Heart left ventricle (tissue), 16 donors: ENCODE results near the gene ZNF354C. TPM values are rescaled to one million over a fixed set of nuclear protein-coding genes. Genes with fewer than 3 reads are reported as not detected.
A peak's percentile ranks its signal among the peaks of the same experiment; 100 is the strongest.

Experiments used
- ATAC-seq, 4 donors: fragments of 200-7000 bp; cut with Tn5 transposase; one replicate each; pipeline ENCODE4 v1.9.1; 2020 to 2022; ENCODE audit warnings: moderate library complexity in 4 of 4, mild to moderate bottlenecking in 3 of 4, moderate number of reproducible peaks in 1 of 4
- DNase-seq, 5 donors: peaks; one replicate each; pipeline ENCODE4 v3.0.0-alpha.2; 2020
- H3K27ac ChIP-seq, 12 donors: fragments of 200-600 bp; sonication (generic) in 4 of 12; one replicate each; pipeline versions ENCODE4 v1.5.0 to v1.8.0; 2016 to 2022; ENCODE audit warnings: mild to moderate bottlenecking in 2 of 12
- H3K27me3 ChIP-seq, 9 donors: fragments of 200-600 bp; sonication (generic) in 2 of 9; one replicate each; pipeline versions ENCODE4 v1.5.1 to v1.8.0; 2016 to 2022; ENCODE audit warnings: mild to moderate bottlenecking in 3 of 9
- H3K36me3 ChIP-seq, 9 donors: fragments of 200-600 bp; sonication (generic) in 2 of 9; one replicate each; pipeline versions ENCODE4 v1.5.0 to v1.8.0; 2018 to 2022; ENCODE audit warnings: mild to moderate bottlenecking in 2 of 9
- H3K4me1 ChIP-seq, 12 donors: fragments of 200-600 bp; sonication (generic) in 4 of 12; one replicate each; pipeline versions ENCODE4 v1.5.0 to v1.8.0; 2016 to 2022; ENCODE audit warnings: mild to moderate bottlenecking in 3 of 12
- H3K4me3 ChIP-seq, 12 donors: fragments of 200-600 bp; sonication (generic) in 4 of 12; one replicate each; pipeline versions ENCODE4 v1.5.0 to v1.8.0; 2017 to 2022; ENCODE audit warnings: mild to moderate bottlenecking in 9 of 12, moderate library complexity in 4 of 12
- H3K9me3 ChIP-seq, 12 donors: fragments of 200-600 bp; sonication (generic) in 4 of 12; one replicate each; pipeline versions ENCODE4 v1.5.0 to v1.8.0; 2016 to 2022; ENCODE audit warnings: mild to moderate bottlenecking in 1 of 12
- CTCF ChIP-seq, 12 donors: fragments of 200-600 bp; sonication (generic) in 4 of 12; IDR thresholded peaks; one replicate each; pipeline versions ENCODE4 v1.5.0 to v1.8.0; 2018 to 2022; ENCODE audit warnings: antibody characterized with exemption in 12 of 12, mild to moderate bottlenecking in 5 of 12
- POLR2A ChIP-seq, 2 donors: fragments of 450-650 bp; IDR thresholded peaks; one replicate each; pipeline ENCODE4 v1.6.1; 2017; ENCODE audit warnings: antibody characterized with exemption in 2 of 2, mild to moderate bottlenecking in 2 of 2, moderate library complexity in 2 of 2
- WGBS, 4 donors: extraction: QIAGEN DNeasy Blood & Tissue Kit in 2 of 4; methylation state at CpG; one replicate each; pipeline versions ENCODE4 v1.1.5 to v1.1.7; 2013 to 2018; 5-methylcytosine and 5-hydroxymethylcytosine counted together
- intact Hi-C, 10 donors: fragments of 100-400 bp; cut with DNase I; formaldehyde crosslinking; loops; one replicate each; pipeline versions ENCODE4 v1.11.1 to v1.14.2; 2022
- long read RNA-seq, 3 donors: library from polyadenylated mRNA; unstranded; transcript quantifications; one replicate each; pipeline ENCODE4 v2.0.0, GENCODE V29; 2020 to 2021
- polyA plus RNA-seq, 2 donors: library from polyadenylated mRNA; stranded (reverse); fragments of 200-250 nt; gene quantifications; one replicate each; pipeline ENCODE4 v1.2.3, GENCODE V29; 2013
- total RNA-seq, 9 donors: library from RNA; depleted of rRNA in 2 of 9; stranded (reverse); fragments of >200 nt in 2 of 9; fragmentation: NEBNext Ultra II Directional in 3 of 9; extraction: Animal tissue kit (Norgen Biotek cat#: 25700) in 3 of 9; gene quantifications; one replicate each; pipeline versions ENCODE4 v1.1.0 to v1.2.4, GENCODE V29; 2016 to 2023
- donor health status: ischemic (EF 13 %, LVEDD 7.1; RV severe dilation, severe dysfunction).
- donor health status: healthy with polysubstance abuse.
- donor health status: DM: no; HTN: yes; CAD: no.
- donor health status: DM: no; HTN: no; CAD: no.
- donor health status: ischemic (EF 25% LVEDD 6.9; RV normal size, moderate dysfunction).
- donor health status: ischemic (EF 25% LVEDD 5.7; RV mildly dilated, moderate dysfunction).
- donor health status: healthy.
- donor health status: DM: yes; HTN: yes; CAD: no.
- donor health status: ischemic (EF 35%, LVEDD 5.7; RV mildly dilated, moderate dysfunction).
- donor health status: nonischemic (EF 11% LVEDD 7.7; RV severe dilation, severe dysfunction).
- donor health status: DM: yes; HTN: yes; CAD: no.
- donor health status: PGD.
- donor health status: ischemic (EF 29% LVEDD 5.4; RV normal size, mild dysfunction).
- donor health status: nonischemic (EF 23%, LVEDD 6.1; RV moderate dilation, normal function).

ZNF354C gene
- total RNA-seq (1 to 10 TPM; 3.5 to 5.7 (median 4.1) TPM), polyA plus RNA-seq (1 to 10 TPM; 1.3 to 1.9 TPM)
- long read RNA-seq, donor 1, full-length matches to known transcripts = 6 of 7 reads
- long read RNA-seq, donor 1, partial matches to known transcripts = 0 of 7 reads
- long read RNA-seq, donor 1, other reads (novel, unspliced or antisense) = 1 of 7 reads
- long read RNA-seq, donor 2, full-length matches to known transcripts = 4 of 5 reads
- long read RNA-seq, donor 2, partial matches to known transcripts = 0 of 5 reads
- long read RNA-seq, donor 2, other reads (novel, unspliced or antisense) = 1 of 5 reads
- long read RNA-seq, donor 3, full-length matches to known transcripts = 2 of 4 reads
- long read RNA-seq, donor 3, partial matches to known transcripts = 0 of 4 reads
- long read RNA-seq, donor 3, other reads (novel, unspliced or antisense) = 2 of 4 reads

GRCh38 chr5:179060116-179061008, at the start of gene ZNF354C:
Gene ZNF354C (plus strand): TSS chr5:179060373. CDS start chr5:179062069, 1,696 bp downstream.
- DNase-seq = peak; percentile 92 to 96 (median 94)
- H3K4me1 ChIP-seq = peaks cover 0 to 19% (median 9%) of the 10 kb centered on the region in 12 donors
- peaks cover 0 to 16% (median 2%) of the 10 kb centered on the region in 12 donors for H3K9me3 ChIP-seq
- H3K27ac ChIP-seq = peak within 1 kb of the TSS in 11 of 12 donors; percentile 45 to 86 (median 82)
- WGBS, 4 donors = 0 to 2% (median 2%) methylated on average over 3 to 81 of the region's 81 CpGs
- intact Hi-C loops = loop anchor here in 8 of 10 donors (1.0 to 10.0 kb wide), 11 partner anchors 37 to 330 kb away; partner anchors contain the start of genes ZNF354A (in 7 of the 8), ZNF354B (in 6 of the 8), ZNF454 (in 2 of the 8) and ZNF879 (in 2 of the 8)
- H3K36me3 ChIP-seq = peaks cover 0 to 29% (median 11%) of the 10 kb centered on the region in 9 donors
- peak in 1 of 12 donors; percentile 18 for TF ChIP-seq CTCF (IDR thresholded peaks at IDR 0.05)
- TF ChIP-seq POLR2A (IDR thresholded peaks at IDR 0.05) = peak in 1 of 2 donors; percentile 87
- ATAC-seq = peak; percentile 99
- no peaks in the 10 kb centered on the region for H3K27me3 ChIP-seq
- peak within 1 kb of the TSS; percentile 51 to 95 (median 78) for H3K4me3 ChIP-seq

GRCh38 chr5:179023528-179024189, 36.5 kb upstream of the ZNF354C start, which contains the start of gene ZNF879:
Gene ZNF879 (plus strand): TSS chr5:179023804. CDS start chr5:179025005, 1,201 bp downstream.
- intact Hi-C loops = loop anchor here in 5 of 10 donors (1.0 to 10.0 kb wide), 8 partner anchors 37 to 396 kb away; partner anchors contain the start of genes ZNF454 (in 5 of the 5), ZNF354C (in 2 of the 5), CLK4 (in 1 of the 5) and ZNF354A (in 1 of the 5)
- Histone ChIP-seq H3K4me1 (peaks cover 0 to 18% (median 10%) of the 10 kb centered on the region in 12 donors), H3K4me3 (peak within 1 kb of the TSS; percentile 38 to 99 (median 79)), H3K27ac (peak within 1 kb of the TSS; percentile 53 to 96 (median 87)), H3K27me3 (no peaks in the 10 kb centered on the region), H3K9me3 (peaks cover 0 to 30% (median 21%) of the 10 kb centered on the region in 12 donors), H3K36me3 (peaks cover 3 to 34% (median 27%) of the 10 kb centered on the region in 9 donors)
- DNase-seq (peak; percentile 95 to 97 (median 96)), ATAC-seq (peak; percentile 95 to 99 (median 99))
- WGBS, 4 donors = 0 to 1% (median 0%) methylated on average over 47 to 72 of the region's 72 CpGs
- no peak for TF ChIP-seq CTCF (IDR thresholded peaks at IDR 0.05)
- peak in 1 of 2 donors; percentile 59 for TF ChIP-seq POLR2A (IDR thresholded peaks at IDR 0.05)

GRCh38 chr5:179033004-179033580, 27.1 kb upstream of the ZNF354C start:
- Histone ChIP-seq H3K4me3 (no peak overlapping the region), H3K4me1 (no peaks in the 10 kb centered on the region), H3K27ac (no peak overlapping the region), H3K36me3 (peaks cover 15 to 68% (median 54%) of the 10 kb centered on the region in 9 donors), H3K9me3 (peaks cover 11 to 100% (median 96%) of the 10 kb centered on the region in 12 donors), H3K27me3 (no peaks in the 10 kb centered on the region)
- ATAC-seq = no peak
- 97 to 98% (median 98%) methylated on average over 7 of the region's 7 CpGs for WGBS, 4 donors
- intact Hi-C loops = no loop called here
- TF ChIP-seq POLR2A (IDR thresholded peaks at IDR 0.05) (no peak), CTCF (IDR thresholded peaks at IDR 0.05) (no peak)
- no peak for DNase-seq
